ENCODE results near the gene PDE4D. TPM values are rescaled to one million over a fixed set of nuclear protein-coding genes. Genes with fewer than 3 reads are reported as not detected.

Gene PDE4D
- total and polyA plus RNA-seq, 2 experiments from 2014 or later, result 4.3 to 9.7 TPM

DNA sequence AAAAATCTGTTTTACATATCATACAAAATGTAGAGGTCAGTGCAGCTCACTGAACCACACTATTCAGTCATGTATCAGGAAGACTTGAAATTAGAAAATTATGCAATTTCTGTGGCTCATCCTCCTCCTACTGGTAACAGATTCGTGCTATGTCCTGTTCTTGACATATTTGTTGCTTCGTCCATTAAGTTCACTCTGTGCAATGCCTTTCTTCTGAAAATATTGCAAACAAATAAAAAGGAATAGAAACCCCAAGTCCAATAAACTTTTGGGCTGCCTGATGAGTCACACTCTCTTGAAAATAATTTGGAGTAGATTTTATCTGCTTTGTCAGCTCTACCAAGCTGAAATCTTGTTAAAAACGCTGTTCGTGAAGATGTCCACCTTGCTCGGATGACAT lies 919.4 kb downstream of the PDE4D start:
- no peak overlapping the region for H3K4me2 ChIP-seq (ENCODE audit: unreplicated experiment)
- 73 to 76% methylated on average over 5 of the region's 5 CpGs for WGBS, 2 experiments (ENCODE audit: low coverage in 1 of 2, low lambda C conversion rate in 2 of 2, missing lambda C conversion rate in 2 of 2)
- DNase-seq, result no peak
- no peaks in the 10 kb centered on the region for H3F3A ChIP-seq (ENCODE audit: insufficient read depth)
- in situ Hi-C loops (cut with MboI), result no loop called here
- H3K27ac ChIP-seq, result no peak overlapping the region
- H3K4me3 ChIP-seq, result no peak overlapping the region
- no peaks in the 10 kb centered on the region for H3K9me3 ChIP-seq (ENCODE audit: low read depth)
- H4K20me1 ChIP-seq (ENCODE audit: insufficient read depth), result no peaks in the 10 kb centered on the region
- H3K79me2 ChIP-seq (ENCODE audit: insufficient read depth), result no peaks in the 10 kb centered on the region
- H3K9ac ChIP-seq, result no peak overlapping the region
- no peaks in the 10 kb centered on the region for H3K27me3 ChIP-seq (replicated peaks; ENCODE audit: insufficient read depth)
- H2AFZ ChIP-seq, result no peak overlapping the region
- H3K4me1 ChIP-seq (ENCODE audit: insufficient read depth), result no peaks in the 10 kb centered on the region
- peaks cover 8% of the 10 kb centered on the region for H3K36me3 ChIP-seq (ENCODE audit: low read depth)
- TF ChIP-seq EZH2 (IDR thresholded peaks at IDR 0.05; ENCODE audit: insufficient read depth, poor library complexity, severe bottlenecking) (no peak), EZH2phosphoT487 (IDR thresholded peaks at IDR 0.05; ENCODE audit: insufficient read depth, low read depth) (no peak)
- no peaks in the 10 kb centered on the region for H3K9me2 ChIP-seq (ENCODE audit: insufficient read depth)

DNA sequence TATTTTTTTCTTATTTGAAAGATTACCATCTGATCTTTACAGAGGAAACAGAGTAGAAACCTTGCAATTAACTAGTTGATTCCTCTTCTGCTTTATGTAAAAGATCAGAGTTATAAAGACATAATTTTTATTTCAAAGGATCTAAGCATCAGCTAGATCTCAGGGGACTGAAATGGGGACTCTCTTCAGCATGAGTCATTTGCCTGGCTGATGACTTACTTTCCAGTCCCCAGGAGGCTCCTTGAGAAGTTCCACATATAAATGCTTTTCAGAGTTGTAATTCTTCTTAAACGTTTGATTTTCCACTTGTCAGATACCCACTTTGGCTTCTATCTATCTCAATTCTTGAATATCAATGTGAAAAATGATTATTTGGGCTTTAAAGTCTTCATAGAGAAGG lies 921.2 kb downstream of the PDE4D start:
- H3K4me2 ChIP-seq (ENCODE audit: unreplicated experiment), result no peak overlapping the region

DNA sequence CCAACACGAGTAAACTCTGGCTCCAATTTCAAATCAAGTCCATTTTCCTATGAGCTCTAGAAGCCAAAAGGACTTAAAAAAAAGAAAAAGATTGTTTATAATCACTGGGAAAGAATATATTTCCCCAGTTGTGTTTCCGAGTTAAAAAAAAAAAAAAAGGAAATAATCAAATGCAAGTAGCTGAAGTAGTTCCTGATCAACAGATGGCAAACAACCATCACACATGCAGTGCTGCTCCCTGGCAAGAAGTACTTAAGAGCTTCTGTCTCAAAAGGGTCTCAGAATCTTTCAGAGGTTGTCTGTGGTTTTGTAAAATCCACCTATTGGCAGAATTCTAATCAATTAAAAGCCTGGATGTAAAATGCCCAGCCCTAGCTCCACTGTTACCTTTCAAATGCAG lies 922.8 kb downstream of the PDE4D start:
- Histone ChIP-seq H3K9me2 (ENCODE audit: insufficient read depth) (no peaks in the 10 kb centered on the region), H3K4me3 (no peak overlapping the region), H4K20me1 (ENCODE audit: insufficient read depth) (no peaks in the 10 kb centered on the region), H3K36me3 (ENCODE audit: low read depth) (peaks cover 3% of the 10 kb centered on the region; the same call in 1 of the 2 replicates), H2AFZ (no peak overlapping the region), H3K27ac (no peak overlapping the region), H3K79me2 (ENCODE audit: insufficient read depth) (no peaks in the 10 kb centered on the region), H3K4me2 (ENCODE audit: unreplicated experiment) (no peak overlapping the region), H3K27me3 (replicated peaks; ENCODE audit: insufficient read depth) (no peaks in the 10 kb centered on the region), H3K9ac (no peak overlapping the region), H3K4me1 (ENCODE audit: insufficient read depth) (no peaks in the 10 kb centered on the region), H3K9me3 (ENCODE audit: low read depth) (no peaks in the 10 kb centered on the region), H3F3A (ENCODE audit: insufficient read depth) (no peaks in the 10 kb centered on the region)
- WGBS, 2 experiments (ENCODE audit: low coverage in 1 of 2, low lambda C conversion rate in 2 of 2, missing lambda C conversion rate in 2 of 2), result 87 to 90% methylated on average over 2 of the region's 2 CpGs
- in situ Hi-C loops (cut with MboI), result no loop called here
- no peak for TF ChIP-seq EZH2phosphoT487 (IDR thresholded peaks at IDR 0.05; ENCODE audit: insufficient read depth, low read depth)
- no peak for TF ChIP-seq EZH2 (IDR thresholded peaks at IDR 0.05; ENCODE audit: insufficient read depth, poor library complexity, severe bottlenecking)
- DNase-seq, result no peak

More for the DNA sequence above, 921.2 kb downstream of the PDE4D start:
- H3K9me2 ChIP-seq (ENCODE audit: insufficient read depth), result no peaks in the 10 kb centered on the region
- in situ Hi-C loops (cut with MboI), result no loop called here
- TF ChIP-seq EZH2 (IDR thresholded peaks at IDR 0.05; ENCODE audit: insufficient read depth, poor library complexity, severe bottlenecking) (no peak), EZH2phosphoT487 (IDR thresholded peaks at IDR 0.05; ENCODE audit: insufficient read depth, low read depth) (no peak)
- no peaks in the 10 kb centered on the region for H3K79me2 ChIP-seq (ENCODE audit: insufficient read depth)
- no peaks in the 10 kb centered on the region for H4K20me1 ChIP-seq (ENCODE audit: insufficient read depth)
- H2AFZ ChIP-seq, result no peak overlapping the region
- H3K27ac ChIP-seq, result no peak overlapping the region
- no peak overlapping the region for H3K4me3 ChIP-seq
- 0 to 4% methylated on average over 1 of the region's 1 CpG for WGBS, 2 experiments (ENCODE audit: low coverage in 1 of 2, low lambda C conversion rate in 2 of 2, missing lambda C conversion rate in 2 of 2)
- no peak overlapping the region for H3K9ac ChIP-seq
- peaks cover 8% of the 10 kb centered on the region; the same call in 1 of the 2 replicates for H3K36me3 ChIP-seq (ENCODE audit: low read depth)
- no peaks in the 10 kb centered on the region for H3K4me1 ChIP-seq (ENCODE audit: insufficient read depth)
- no peaks in the 10 kb centered on the region for H3K9me3 ChIP-seq (ENCODE audit: low read depth)
- DNase-seq, result peak; percentile 49
- H3F3A ChIP-seq (ENCODE audit: insufficient read depth), result no peaks in the 10 kb centered on the region
- H3K27me3 ChIP-seq (replicated peaks; ENCODE audit: insufficient read depth), result no peaks in the 10 kb centered on the region

DNA sequence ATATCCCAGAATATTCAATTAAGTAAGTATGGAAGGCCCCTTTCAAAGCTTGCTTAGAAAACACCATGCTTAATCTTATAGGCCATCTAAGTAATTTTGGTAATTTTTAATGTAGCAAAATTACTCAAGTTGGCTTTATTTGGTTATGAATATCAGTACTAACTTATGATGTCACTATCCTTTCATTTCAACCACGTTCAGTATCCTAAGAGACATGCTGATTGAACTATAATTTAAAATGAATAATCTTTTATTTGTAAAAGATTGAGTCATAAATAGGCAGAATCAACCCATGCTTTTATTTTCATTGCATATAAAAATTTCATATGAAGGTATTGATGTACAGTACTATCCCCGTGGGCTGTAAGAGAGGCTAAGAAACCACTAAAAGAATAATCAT lies 923.7 kb downstream of the PDE4D start:
- DNase-seq, result no peak
- in situ Hi-C loops (cut with MboI), result no loop called here
- Histone ChIP-seq H2AFZ (no peak overlapping the region), H3K9me2 (ENCODE audit: insufficient read depth) (no peaks in the 10 kb centered on the region), H3K27ac (no peak overlapping the region), H3F3A (ENCODE audit: insufficient read depth) (no peaks in the 10 kb centered on the region), H3K4me1 (ENCODE audit: insufficient read depth) (no peaks in the 10 kb centered on the region), H3K4me3 (no peak overlapping the region), H3K36me3 (ENCODE audit: low read depth) (0 out of 2 replicates have a peak, but pooled peaks cover 3% of the 10 kb centered on the region), H3K27me3 (replicated peaks; ENCODE audit: insufficient read depth) (no peaks in the 10 kb centered on the region), H3K9ac (no peak overlapping the region), H3K9me3 (ENCODE audit: low read depth) (no peaks in the 10 kb centered on the region), H3K79me2 (ENCODE audit: insufficient read depth) (no peaks in the 10 kb centered on the region), H3K4me2 (ENCODE audit: unreplicated experiment) (no peak overlapping the region), H4K20me1 (ENCODE audit: insufficient read depth) (no peaks in the 10 kb centered on the region)
- 82 to 96% methylated on average over 2 of the region's 2 CpGs for WGBS, 2 experiments (ENCODE audit: low coverage in 1 of 2, low lambda C conversion rate in 2 of 2, missing lambda C conversion rate in 2 of 2)
- TF ChIP-seq EZH2 (IDR thresholded peaks at IDR 0.05; ENCODE audit: insufficient read depth, poor library complexity, severe bottlenecking) (no peak), EZH2phosphoT487 (IDR thresholded peaks at IDR 0.05; ENCODE audit: insufficient read depth, low read depth) (no peak)

DNA sequence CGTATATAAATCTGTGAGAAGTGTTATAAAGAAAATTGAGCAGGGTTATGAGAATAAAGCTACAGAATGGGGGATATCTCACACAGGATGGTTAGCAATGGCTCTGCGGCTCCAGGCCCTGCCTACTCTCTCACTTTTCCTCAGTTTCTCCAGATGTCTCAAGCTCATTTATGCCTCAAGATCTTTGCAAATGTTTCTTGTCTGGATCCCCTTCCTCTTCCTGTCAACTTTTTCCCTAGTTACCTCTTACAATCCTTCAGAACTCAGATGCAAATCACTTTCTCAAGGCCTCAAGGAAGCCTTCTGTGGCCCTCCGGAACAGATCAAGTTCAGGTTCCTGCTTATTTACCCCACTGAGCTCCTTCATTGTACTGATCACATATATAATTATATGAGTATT lies 924.3 kb downstream of the PDE4D start:
- TF ChIP-seq EZH2 (IDR thresholded peaks at IDR 0.05; ENCODE audit: insufficient read depth, poor library complexity, severe bottlenecking) (no peak), EZH2phosphoT487 (IDR thresholded peaks at IDR 0.05; ENCODE audit: insufficient read depth, low read depth) (no peak)
- no peak overlapping the region for H3K4me3 ChIP-seq
- no peak overlapping the region for H3K27ac ChIP-seq
- H4K20me1 ChIP-seq (ENCODE audit: insufficient read depth), result no peaks in the 10 kb centered on the region
- no peaks in the 10 kb centered on the region for H3K4me1 ChIP-seq (ENCODE audit: insufficient read depth)
- WGBS, 2 experiments (ENCODE audit: low coverage in 1 of 2, low lambda C conversion rate in 2 of 2, missing lambda C conversion rate in 2 of 2), result 96 to 99% methylated on average over 3 of the region's 3 CpGs
- no peaks in the 10 kb centered on the region for H3F3A ChIP-seq (ENCODE audit: insufficient read depth)
- H3K9ac ChIP-seq, result no peak overlapping the region
- H3K9me2 ChIP-seq (ENCODE audit: insufficient read depth), result no peaks in the 10 kb centered on the region
- in situ Hi-C loops (cut with MboI), result no loop called here
- H3K79me2 ChIP-seq (ENCODE audit: insufficient read depth), result no peaks in the 10 kb centered on the region
- no peak overlapping the region for H2AFZ ChIP-seq
- no peaks in the 10 kb centered on the region for H3K9me3 ChIP-seq (ENCODE audit: low read depth)
- H3K36me3 ChIP-seq (ENCODE audit: low read depth), result no peaks in the 10 kb centered on the region
- DNase-seq, result no peak
- H3K27me3 ChIP-seq (replicated peaks; ENCODE audit: insufficient read depth), result no peaks in the 10 kb centered on the region
- no peak overlapping the region for H3K4me2 ChIP-seq (ENCODE audit: unreplicated experiment)

All from GM23248 (cell line).